Liver (tissue), 9 donors: Measurements from ENCODE around the gene CAVIN3. TPM values are rescaled to one million over a fixed set of nuclear protein-coding genes. Genes with fewer than 3 reads are reported as not detected.
A peak's percentile ranks its signal among the peaks of the same experiment; 100 is the strongest.

Experiments used
- DNase-seq: peaks from one replicate; pipeline ENCODE4 v3.0.0-alpha.2; 2017; ENCODE audit warnings: low spot score
- H3K27ac ChIP-seq, 2 donors: one replicate each; pipeline ENCODE4 v1.7.0; 2013; ENCODE audit warnings: inconsistent platforms in 2 of 2, low read length in 2 of 2, control low read depth in 1 of 2, low read depth in 1 of 2, mild to moderate bottlenecking in 1 of 2
- H3K27me3 ChIP-seq, 4 donors: one replicate each; pipeline versions ENCODE4 v1.6.1 to v1.7.0; 2013; ENCODE audit warnings: low read length in 3 of 4, inconsistent platforms in 1 of 4, mild to moderate bottlenecking in 1 of 4, moderate library complexity in 1 of 4; ENCODE audit not compliant: control insufficient read depth in 4 of 4, insufficient read depth in 4 of 4
- H3K36me3 ChIP-seq, 4 donors: one replicate each; pipeline versions ENCODE4 v1.6.1 to v1.7.0; 2013; ENCODE audit warnings: low read length in 3 of 4, mild to moderate bottlenecking in 3 of 4, low read depth in 1 of 4, moderate library complexity in 1 of 4; ENCODE audit not compliant: control insufficient read depth in 4 of 4, insufficient read depth in 3 of 4
- H3K4me1 ChIP-seq, 4 donors: one replicate each; pipeline versions ENCODE4 v1.6.1 to v1.7.0; 2013; ENCODE audit warnings: low read length in 3 of 4, mild to moderate bottlenecking in 3 of 4, moderate library complexity in 1 of 4; ENCODE audit not compliant: control insufficient read depth in 4 of 4, insufficient read depth in 4 of 4
- H3K4me3 ChIP-seq, 3 donors: one replicate each; pipeline versions ENCODE4 v1.6.1 to v1.7.0; 2013; ENCODE audit warnings: low read length in 3 of 3, control low read depth in 1 of 3, low read depth in 1 of 3, mild to moderate bottlenecking in 1 of 3
- H3K9ac ChIP-seq, 2 donors: one replicate each; pipeline ENCODE4 v1.7.0; 2013; ENCODE audit warnings: low read length in 2 of 2, mild to moderate bottlenecking in 2 of 2, moderate library complexity in 2 of 2, control low read depth in 1 of 2, low read depth in 1 of 2
- H3K9me3 ChIP-seq, 4 donors: one replicate each; pipeline versions ENCODE4 v1.6.1 to v1.7.0; 2013; ENCODE audit warnings: low read length in 3 of 4; ENCODE audit not compliant: control insufficient read depth in 4 of 4
- ATF3 ChIP-seq: IDR thresholded peaks from 2 replicates; pipeline ENCODE4 v1.6.1; 2016; ENCODE audit warnings: antibody characterized with exemption
- CTCF ChIP-seq: fragments of 150-350 bp; IDR thresholded peaks from 2 replicates; pipeline ENCODE4 v1.5.1; 2017; ENCODE audit warnings: improper control_type of control experiment, low read depth, low read length; ENCODE audit not compliant: missing input control
- EGR1 ChIP-seq, 2 donors: IDR thresholded peaks; 2 replicates each; pipeline ENCODE4 v1.6.1; 2016 to 2018; ENCODE audit warnings: antibody characterized with exemption in 2 of 2, low read depth in 2 of 2
- FOXA1 ChIP-seq: IDR thresholded peaks from 2 replicates; pipeline ENCODE4 v1.6.1; 2016; ENCODE audit warnings: antibody characterized with exemption
- FOXA2 ChIP-seq: IDR thresholded peaks from 2 replicates; pipeline ENCODE4 v1.6.1; 2016; ENCODE audit warnings: antibody characterized with exemption
- GABPA ChIP-seq, 2 donors: IDR thresholded peaks in 1 of 2; conservative IDR thresholded peaks in 1 of 2; 2 replicates each; pipeline ENCODE4 v1.6.1; 2016; ENCODE audit warnings: antibody characterized with exemption in 2 of 2, mild to moderate bottlenecking in 1 of 2, moderate library complexity in 1 of 2
- HNF4A ChIP-seq, 2 donors: conservative IDR thresholded peaks; 2 replicates each; pipeline ENCODE4 v1.6.1; 2016; ENCODE audit warnings: antibody characterized with exemption in 2 of 2, mild to moderate bottlenecking in 2 of 2
- HNF4G ChIP-seq: IDR thresholded peaks from 2 replicates; pipeline ENCODE4 v1.6.1; 2016; ENCODE audit warnings: antibody characterized with exemption
- JUND ChIP-seq, 2 donors: IDR thresholded peaks; 2 replicates each; pipeline ENCODE4 v1.6.1; 2016; ENCODE audit warnings: antibody characterized with exemption in 2 of 2
- MAX ChIP-seq: IDR thresholded peaks from 2 replicates; pipeline ENCODE4 v1.6.1; 2016; ENCODE audit warnings: antibody characterized with exemption
- NR2F2 ChIP-seq: IDR thresholded peaks from 2 replicates; pipeline ENCODE4 v1.6.1; 2016; ENCODE audit warnings: antibody characterized with exemption
- RAD21 ChIP-seq, 2 donors: IDR thresholded peaks; 2 replicates each; pipeline ENCODE4 v1.6.1; 2016; ENCODE audit warnings: antibody characterized with exemption in 2 of 2, mild to moderate bottlenecking in 2 of 2
- REST ChIP-seq: IDR thresholded peaks from 2 replicates; pipeline ENCODE4 v1.6.1; 2016; ENCODE audit warnings: antibody characterized with exemption, mild to moderate bottlenecking
- RXRA ChIP-seq, 2 donors: IDR thresholded peaks; 2 replicates each; pipeline ENCODE4 v1.6.1; 2017 to 2018; ENCODE audit warnings: antibody characterized with exemption in 2 of 2, mild to moderate bottlenecking in 1 of 2
- SP1 ChIP-seq: IDR thresholded peaks from 2 replicates; pipeline ENCODE4 v1.6.1; 2018; ENCODE audit warnings: antibody characterized with exemption, mild to moderate bottlenecking
- TAF1 ChIP-seq: conservative IDR thresholded peaks from 2 replicates; pipeline ENCODE4 v1.6.1; 2016; ENCODE audit warnings: antibody characterized with exemption, mild to moderate bottlenecking
- YY1 ChIP-seq: IDR thresholded peaks from 2 replicates; pipeline ENCODE4 v1.6.1; 2016; ENCODE audit warnings: antibody characterized with exemption, mild to moderate bottlenecking
- ZBTB33 ChIP-seq: IDR thresholded peaks from 2 replicates; pipeline ENCODE4 v1.6.1; 2016; ENCODE audit warnings: antibody characterized with exemption
- WGBS: extraction: QIAGEN DNeasy Blood & Tissue Kit; methylation state at CpG from one replicate; pipeline ENCODE4 v1.1.7; 2013; 5-methylcytosine and 5-hydroxymethylcytosine counted together
- polyA plus RNA-seq, 2 donors: library from polyadenylated mRNA; stranded (reverse) in 1 of 2; unstranded in 1 of 2; fragments of 200-250 nt in 1 of 2; fragments of >200 nt in 1 of 2; fragmentation: Nextera tagmentation in 1 of 2; extraction: Ambion mirVana in 1 of 2; gene quantifications; one replicate each; pipeline versions ENCODE4 v1.2.1 to v1.2.3, GENCODE V29; 2013 to 2015
- total RNA-seq, 2 donors: library from RNA; depleted of rRNA; stranded (reverse); fragments of >200 nt; gene quantifications; one replicate each; pipeline ENCODE4 v1.2.3, GENCODE V29; 2014
- donor health status: healthy.
- donor health status: healthy.
- donor health status: healthy.
- donor health status: healthy.
- donor health status: healthy.

Gene CAVIN3
- total RNA-seq (1 to 10 TPM; 4.0 to 4.4 TPM), polyA plus RNA-seq (10 to 100 TPM in 1 of 2 donors, 1 to 10 TPM in 1; 2.5 to 13.9 TPM)

GRCh38 chr11:6320411-6321155 is at the start of gene CAVIN3:
CAVIN3 (minus strand) TSS chr11:6320501; CDS start chr11:6320476, 25 bp downstream.
- Histone ChIP-seq H3K36me3 (no peaks in the 10 kb centered on the region), H3K27me3 (peaks cover 0 to 4% (median 0%) of the 10 kb centered on the region in 4 donors), H3K4me1 (peaks cover 5 to 12% (median 8%) of the 10 kb centered on the region in 4 donors), H3K9ac (no peak within 1 kb of the TSS), H3K4me3 (peak within 1 kb of the TSS in 2 of 3 donors; percentile 45 to 50), H3K27ac (peak within 1 kb of the TSS; percentile 70 to 79), H3K9me3 (no peaks in the 10 kb centered on the region)
- 33% methylated on average over 44 of the region's 44 CpGs for WGBS
- DNase-seq = peak; percentile 36
- no peak for TF ChIP-seq FOXA1
- no peak for TF ChIP-seq FOXA2
- TF ChIP-seq REST = no peak
- TF ChIP-seq RAD21 (IDR thresholded peaks at IDR 0.05) = no peak
- TF ChIP-seq HNF4A (conservative IDR thresholded peaks at IDR 0.05) = no peak
- TF ChIP-seq MAX = no peak
- TF ChIP-seq JUND (IDR thresholded peaks at IDR 0.05) = no peak
- no peak for TF ChIP-seq TAF1
- no peak for TF ChIP-seq ATF3
- no peak for TF ChIP-seq CTCF

- no peak overlapping the region for H3K9ac ChIP-seq
- DNase-seq = no peak
- TF ChIP-seq JUND (IDR thresholded peaks at IDR 0.05) (peak in 1 of 2 donors; percentile 38), YY1 (peak; percentile 78), SP1 (peak; percentile 96), NR2F2 (no peak), GABPA (IDR thresholded peaks at IDR 0.05 in 1 of 2, conservative IDR thresholded peaks at IDR 0.05 in 1 of 2) (peak in 1 of 2 donors; percentile 24), FOXA2 (peak; percentile 18), RAD21 (IDR thresholded peaks at IDR 0.05) (peak; percentile 40), HNF4A (conservative IDR thresholded peaks at IDR 0.05) (peak; percentile 93 to 97), RXRA (IDR thresholded peaks at IDR 0.05) (peak; percentile 58 to 67), EGR1 (IDR thresholded peaks at IDR 0.05; ENCODE audit: low read depth in 2 of 2) (no peak), ZBTB33 (peak; percentile 52), HNF4G (peak; percentile 93), TAF1 (no peak), MAX (peak; percentile 55), FOXA1 (no peak), REST (peak; percentile 76), ATF3 (no peak)
Measured at GRCh38 chr11:6365659-6366058, 45.4 kb upstream of the CAVIN3 start.

More at GRCh38 chr11:6365659-6366058, 45.4 kb upstream of the CAVIN3 start:
- peaks cover 0 to 29% (median 21%) of the 10 kb centered on the region in 4 donors for H3K4me1 ChIP-seq
- no peak overlapping the region for H3K4me3 ChIP-seq
- peak overlapping the region; percentile 35 to 43 for H3K27ac ChIP-seq
- 24% methylated on average over 2 of the region's 2 CpGs for WGBS
- no peaks in the 10 kb centered on the region for H3K36me3 ChIP-seq
- no peaks in the 10 kb centered on the region for H3K9me3 ChIP-seq
- H3K27me3 ChIP-seq = no peaks in the 10 kb centered on the region
